H1 (cell line): Measurements from ENCODE around the gene WFIKKN1.

ENCODE experiments used
- POLR2A ChIP-seq, 2 experiments: IDR thresholded peaks; 1 replicate in 1 of 2; 2 replicates in 1 of 2; pipeline ENCODE4 v1.6.1; 2011; ENCODE audit warnings: low read depth in 2 of 2, low read length in 2 of 2, mild to moderate bottlenecking in 2 of 2; ENCODE audit errors: control extremely low read depth in 1 of 2
- SP4 ChIP-seq: IDR thresholded peaks from 2 replicates; pipeline ENCODE4 v1.6.1; 2012; ENCODE audit warnings: low read length, inconsistent platforms
- SRF ChIP-seq: IDR thresholded peaks from 2 replicates; pipeline ENCODE4 v1.6.1; 2011; ENCODE audit warnings: mild to moderate bottlenecking, low read depth, low read length, moderate library complexity
- TF ChIP-seq, protein P1 (sequence below), 3 experiments: IDR thresholded peaks; 1 replicate in 2 of 3; 2 replicates in 1 of 3; pipeline versions ENCODE4 v1.5.1 to v1.6.1; 2011; ENCODE audit warnings: low read length in 3 of 3, mild to moderate bottlenecking in 3 of 3, inconsistent platforms in 2 of 3, low read depth in 1 of 3, moderate library complexity in 1 of 3; ENCODE audit not compliant: insufficient read depth in 1 of 3; ENCODE audit errors: control extremely low read depth in 1 of 3

- TF ChIP-seq, protein P1, sequence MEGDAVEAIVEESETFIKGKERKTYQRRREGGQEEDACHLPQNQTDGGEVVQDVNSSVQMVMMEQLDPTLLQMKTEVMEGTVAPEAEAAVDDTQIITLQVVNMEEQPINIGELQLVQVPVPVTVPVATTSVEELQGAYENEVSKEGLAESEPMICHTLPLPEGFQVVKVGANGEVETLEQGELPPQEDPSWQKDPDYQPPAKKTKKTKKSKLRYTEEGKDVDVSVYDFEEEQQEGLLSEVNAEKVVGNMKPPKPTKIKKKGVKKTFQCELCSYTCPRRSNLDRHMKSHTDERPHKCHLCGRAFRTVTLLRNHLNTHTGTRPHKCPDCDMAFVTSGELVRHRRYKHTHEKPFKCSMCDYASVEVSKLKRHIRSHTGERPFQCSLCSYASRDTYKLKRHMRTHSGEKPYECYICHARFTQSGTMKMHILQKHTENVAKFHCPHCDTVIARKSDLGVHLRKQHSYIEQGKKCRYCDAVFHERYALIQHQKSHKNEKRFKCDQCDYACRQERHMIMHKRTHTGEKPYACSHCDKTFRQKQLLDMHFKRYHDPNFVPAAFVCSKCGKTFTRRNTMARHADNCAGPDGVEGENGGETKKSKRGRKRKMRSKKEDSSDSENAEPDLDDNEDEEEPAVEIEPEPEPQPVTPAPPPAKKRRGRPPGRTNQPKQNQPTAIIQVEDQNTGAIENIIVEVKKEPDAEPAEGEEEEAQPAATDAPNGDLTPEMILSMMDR (IDR thresholded peaks at IDR 0.05; ENCODE audit: control extremely low read depth in 1 of 3, insufficient read depth in 1 of 3, low read depth in 1 of 3, low read length in 3 of 3): no peak
- TF ChIP-seq POLR2A (IDR thresholded peaks at IDR 0.05; ENCODE audit: control extremely low read depth in 1 of 2, low read depth in 2 of 2, low read length in 2 of 2) (no peak), SP4 (no peak), SRF (no peak)
Observed at GRCh38 chr16:658679-659571, 28.1 kb downstream of the WFIKKN1 start.
